GM23338 (cell line): ENCODE measurements around the gene NR2C2. TPM values are rescaled to one million over a fixed set of nuclear protein-coding genes. Genes with fewer than 3 reads are reported as not detected.

Source experiments
- ATAC-seq: fragments of 200-7000 bp; cut with Tn5 transposase; 3 replicates; pipeline ENCODE4 v1.9.1; 2020
- DNase-seq: peaks from one replicate; pipeline ENCODE4 v3.0.0-alpha.2; 2015; ENCODE audit warnings: low spot score
- H2AFZ ChIP-seq: fragments of 200-600 bp; sonication (generic); 2 replicates; pipeline ENCODE4 v1.8.0; 2016; ENCODE audit warnings: antibody characterized with exemption, mild to moderate bottlenecking, moderate library complexity
- H3F3A ChIP-seq: fragments of 200-600 bp; sonication (generic); replicated peaks from 2 replicates; pipeline ENCODE4 v1.8.0; 2017; ENCODE audit warnings: antibody characterized with exemption, mixed run types, low read depth
- H3K27ac ChIP-seq: fragments of 200-600 bp; sonication (generic); 2 replicates; pipeline ENCODE4 v1.6.1; 2016; ENCODE audit warnings: low read depth
- H3K27me3 ChIP-seq: fragments of 200-600 bp; sonication (generic); 2 replicates; pipeline ENCODE4 v1.8.0; 2016; ENCODE audit warnings: mild to moderate bottlenecking, mixed run types, moderate library complexity; ENCODE audit not compliant: insufficient read depth
- H3K36me3 ChIP-seq: fragments of 200-600 bp; sonication (generic); 2 replicates; pipeline ENCODE4 v1.8.0; 2016; ENCODE audit warnings: mild to moderate bottlenecking; ENCODE audit not compliant: insufficient read depth
- H3K4me1 ChIP-seq: fragments of 200-600 bp; sonication (generic); 2 replicates; pipeline ENCODE4 v1.8.0; 2016; ENCODE audit warnings: mild to moderate bottlenecking, moderate library complexity; ENCODE audit not compliant: insufficient read depth
- H3K4me2 ChIP-seq: fragments of 200-600 bp; sonication (generic); 2 replicates; pipeline ENCODE4 v1.7.1; 2017; ENCODE audit warnings: mixed run types
- H3K4me3 ChIP-seq: fragments of 200-600 bp; sonication (generic); 2 replicates; pipeline ENCODE4 v1.6.1; 2016; ENCODE audit warnings: mixed run types
- H3K79me2 ChIP-seq: fragments of 200-600 bp; sonication (generic); replicated peaks from 2 replicates; pipeline ENCODE4 v1.8.0; 2017; ENCODE audit warnings: mild to moderate bottlenecking; ENCODE audit not compliant: insufficient read depth
- H3K9me2 ChIP-seq: fragments of 200-600 bp; sonication (generic); 2 replicates; pipeline ENCODE4 v1.8.0; 2017; ENCODE audit not compliant: insufficient read depth
- H4K20me1 ChIP-seq: fragments of 200-600 bp; sonication (generic); replicated peaks from 2 replicates; pipeline ENCODE4 v1.8.0; 2017; ENCODE audit warnings: mild to moderate bottlenecking; ENCODE audit not compliant: insufficient read depth
- H3K27ac Mint-ChIP-seq: 2 replicates; pipeline ENCODE4 v1.8.0; 2020; ENCODE audit warnings: inconsistent platforms, mild to moderate bottlenecking, moderate library complexity, mixed read lengths
- H3K27me3 Mint-ChIP-seq: 3 replicates; pipeline ENCODE4 v1.8.0; 2022; ENCODE audit warnings: low read depth, mild to moderate bottlenecking, moderate library complexity, mixed read lengths, inconsistent platforms; ENCODE audit not compliant: insufficient read depth, poor library complexity
- H3K36me3 Mint-ChIP-seq: 3 replicates; pipeline ENCODE4 v1.8.0; 2021; ENCODE audit warnings: low read depth, mild to moderate bottlenecking, inconsistent platforms, moderate library complexity, mixed read lengths
- H3K4me1 Mint-ChIP-seq: 3 replicates; pipeline ENCODE4 v1.8.0; 2020; ENCODE audit warnings: mild to moderate bottlenecking, inconsistent platforms, mixed read lengths
- H3K4me3 Mint-ChIP-seq: 3 replicates; pipeline ENCODE4 v1.8.0; 2021; ENCODE audit warnings: moderate library complexity, mild to moderate bottlenecking, inconsistent platforms, mixed read lengths
- H3K9me3 Mint-ChIP-seq: 3 replicates; pipeline ENCODE4 v1.8.0; 2020; ENCODE audit warnings: moderate library complexity, mild to moderate bottlenecking, inconsistent platforms, mixed read lengths
- CREB1 ChIP-seq: fragments of 250-450 bp; sonication (Bioruptor Pico); IDR thresholded peaks from 2 replicates; pipeline ENCODE4 v1.5.0; 2020; ENCODE audit warnings: low read depth, mild to moderate bottlenecking, moderate library complexity
- CTCF ChIP-seq, 2 experiments: fragments of 200-600 bp in 1 of 2; sonication (generic) in 1 of 2; conservative IDR thresholded peaks; 2 replicates each; pipeline versions ENCODE4 v1.5.1 to v1.6.1; 2016 to 2017; ENCODE audit warnings: antibody characterized with exemption in 2 of 2, low read depth in 2 of 2, mild to moderate bottlenecking in 2 of 2, moderate library complexity in 1 of 2
- ETS1 ChIP-seq: IDR thresholded peaks from 2 replicates; pipeline ENCODE4 v1.6.1; 2016; ENCODE audit warnings: antibody characterized with exemption
- EZH2 ChIP-seq: fragments of 200-600 bp; sonication (generic); IDR thresholded peaks from one replicate; pipeline ENCODE4 v1.8.0; 2017; ENCODE audit warnings: antibody characterized with exemption, mild to moderate bottlenecking, low read depth; ENCODE audit not compliant: unreplicated experiment
- EZH2phosphoT487 ChIP-seq: fragments of 200-600 bp; sonication (generic); IDR thresholded peaks from one replicate; pipeline ENCODE4 v1.8.1; 2018; ENCODE audit warnings: antibody characterized with exemption; ENCODE audit not compliant: unreplicated experiment
- JUNB ChIP-seq: IDR thresholded peaks from one replicate; pipeline ENCODE4 v1.6.1; 2016; ENCODE audit warnings: antibody characterized with exemption; ENCODE audit not compliant: unreplicated experiment
- NANOG ChIP-seq: IDR thresholded peaks from 2 replicates; pipeline ENCODE4 v1.6.1; 2016; ENCODE audit warnings: antibody characterized with exemption, borderline replicate concordance
- POLR2AphosphoS5 ChIP-seq: IDR thresholded peaks from 2 replicates; pipeline ENCODE4 v1.6.1; 2016; ENCODE audit warnings: antibody characterized with exemption, low read depth
- STAT1 ChIP-seq: IDR thresholded peaks from one replicate; pipeline ENCODE4 v1.6.1; 2016; ENCODE audit warnings: antibody characterized with exemption; ENCODE audit not compliant: unreplicated experiment
- ZNF114 ChIP-seq: fragments of 250-450 bp; sonication (Bioruptor Pico); IDR thresholded peaks from 2 replicates; pipeline ENCODE4 v1.5.0; 2020; ENCODE audit warnings: mild to moderate bottlenecking, moderate library complexity
- ZNF331 ChIP-seq: fragments of 250-450 bp; sonication (Bioruptor Pico); IDR thresholded peaks from 2 replicates; pipeline ENCODE4 v1.5.0; 2020; ENCODE audit warnings: low read depth, mild to moderate bottlenecking, moderate library complexity
- polyA plus RNA-seq: library from polyadenylated mRNA; unstranded; fragments of >200 nt; fragmentation: Nextera tagmentation; extraction: Ambion mirVana; gene quantifications from 2 replicates; pipeline ENCODE4 v1.2.1, GENCODE V29; 2016
- total RNA-seq: library from RNA; depleted of rRNA; stranded (reverse); fragments of >200 nt; shearing (Covaris generic); gene quantifications from 2 replicates; pipeline ENCODE4 v1.2.3, GENCODE V29; 2014
- TF ChIP-seq, protein P1 (sequence below): fragments of 250-450 bp; sonication (Bioruptor Pico); IDR thresholded peaks from 2 replicates; pipeline ENCODE4 v1.5.0; 2020; ENCODE audit warnings: mild to moderate bottlenecking, moderate library complexity
- TF ChIP-seq, protein P2 (sequence below): IDR thresholded peaks from one replicate; pipeline ENCODE4 v1.6.1; 2018; ENCODE audit warnings: antibody characterized with exemption; ENCODE audit not compliant: unreplicated experiment

The NR2C2 gene
- total and polyA plus RNA-seq, 2 experiments from 2014 or later = 12.0 to 57.2 TPM

- Mint-ChIP-seq H3K9me3 (no peaks in the 10 kb centered on the region; the same call in 2 of the 3 replicates), H3K27ac (no peak overlapping the region), H3K4me3 (no peak overlapping the region), H3K36me3 (peaks cover 67% of the 10 kb centered on the region), H3K27me3 (no peaks in the 10 kb centered on the region), H3K4me1 (peaks cover 18% of the 10 kb centered on the region)
- H4K20me1 ChIP-seq = peaks cover 43% of the 10 kb centered on the region
- H3K27ac ChIP-seq = no peak overlapping the region
- no peak for TF ChIP-seq EZH2
- no peak for TF ChIP-seq EZH2phosphoT487
- TF ChIP-seq, protein P1, sequence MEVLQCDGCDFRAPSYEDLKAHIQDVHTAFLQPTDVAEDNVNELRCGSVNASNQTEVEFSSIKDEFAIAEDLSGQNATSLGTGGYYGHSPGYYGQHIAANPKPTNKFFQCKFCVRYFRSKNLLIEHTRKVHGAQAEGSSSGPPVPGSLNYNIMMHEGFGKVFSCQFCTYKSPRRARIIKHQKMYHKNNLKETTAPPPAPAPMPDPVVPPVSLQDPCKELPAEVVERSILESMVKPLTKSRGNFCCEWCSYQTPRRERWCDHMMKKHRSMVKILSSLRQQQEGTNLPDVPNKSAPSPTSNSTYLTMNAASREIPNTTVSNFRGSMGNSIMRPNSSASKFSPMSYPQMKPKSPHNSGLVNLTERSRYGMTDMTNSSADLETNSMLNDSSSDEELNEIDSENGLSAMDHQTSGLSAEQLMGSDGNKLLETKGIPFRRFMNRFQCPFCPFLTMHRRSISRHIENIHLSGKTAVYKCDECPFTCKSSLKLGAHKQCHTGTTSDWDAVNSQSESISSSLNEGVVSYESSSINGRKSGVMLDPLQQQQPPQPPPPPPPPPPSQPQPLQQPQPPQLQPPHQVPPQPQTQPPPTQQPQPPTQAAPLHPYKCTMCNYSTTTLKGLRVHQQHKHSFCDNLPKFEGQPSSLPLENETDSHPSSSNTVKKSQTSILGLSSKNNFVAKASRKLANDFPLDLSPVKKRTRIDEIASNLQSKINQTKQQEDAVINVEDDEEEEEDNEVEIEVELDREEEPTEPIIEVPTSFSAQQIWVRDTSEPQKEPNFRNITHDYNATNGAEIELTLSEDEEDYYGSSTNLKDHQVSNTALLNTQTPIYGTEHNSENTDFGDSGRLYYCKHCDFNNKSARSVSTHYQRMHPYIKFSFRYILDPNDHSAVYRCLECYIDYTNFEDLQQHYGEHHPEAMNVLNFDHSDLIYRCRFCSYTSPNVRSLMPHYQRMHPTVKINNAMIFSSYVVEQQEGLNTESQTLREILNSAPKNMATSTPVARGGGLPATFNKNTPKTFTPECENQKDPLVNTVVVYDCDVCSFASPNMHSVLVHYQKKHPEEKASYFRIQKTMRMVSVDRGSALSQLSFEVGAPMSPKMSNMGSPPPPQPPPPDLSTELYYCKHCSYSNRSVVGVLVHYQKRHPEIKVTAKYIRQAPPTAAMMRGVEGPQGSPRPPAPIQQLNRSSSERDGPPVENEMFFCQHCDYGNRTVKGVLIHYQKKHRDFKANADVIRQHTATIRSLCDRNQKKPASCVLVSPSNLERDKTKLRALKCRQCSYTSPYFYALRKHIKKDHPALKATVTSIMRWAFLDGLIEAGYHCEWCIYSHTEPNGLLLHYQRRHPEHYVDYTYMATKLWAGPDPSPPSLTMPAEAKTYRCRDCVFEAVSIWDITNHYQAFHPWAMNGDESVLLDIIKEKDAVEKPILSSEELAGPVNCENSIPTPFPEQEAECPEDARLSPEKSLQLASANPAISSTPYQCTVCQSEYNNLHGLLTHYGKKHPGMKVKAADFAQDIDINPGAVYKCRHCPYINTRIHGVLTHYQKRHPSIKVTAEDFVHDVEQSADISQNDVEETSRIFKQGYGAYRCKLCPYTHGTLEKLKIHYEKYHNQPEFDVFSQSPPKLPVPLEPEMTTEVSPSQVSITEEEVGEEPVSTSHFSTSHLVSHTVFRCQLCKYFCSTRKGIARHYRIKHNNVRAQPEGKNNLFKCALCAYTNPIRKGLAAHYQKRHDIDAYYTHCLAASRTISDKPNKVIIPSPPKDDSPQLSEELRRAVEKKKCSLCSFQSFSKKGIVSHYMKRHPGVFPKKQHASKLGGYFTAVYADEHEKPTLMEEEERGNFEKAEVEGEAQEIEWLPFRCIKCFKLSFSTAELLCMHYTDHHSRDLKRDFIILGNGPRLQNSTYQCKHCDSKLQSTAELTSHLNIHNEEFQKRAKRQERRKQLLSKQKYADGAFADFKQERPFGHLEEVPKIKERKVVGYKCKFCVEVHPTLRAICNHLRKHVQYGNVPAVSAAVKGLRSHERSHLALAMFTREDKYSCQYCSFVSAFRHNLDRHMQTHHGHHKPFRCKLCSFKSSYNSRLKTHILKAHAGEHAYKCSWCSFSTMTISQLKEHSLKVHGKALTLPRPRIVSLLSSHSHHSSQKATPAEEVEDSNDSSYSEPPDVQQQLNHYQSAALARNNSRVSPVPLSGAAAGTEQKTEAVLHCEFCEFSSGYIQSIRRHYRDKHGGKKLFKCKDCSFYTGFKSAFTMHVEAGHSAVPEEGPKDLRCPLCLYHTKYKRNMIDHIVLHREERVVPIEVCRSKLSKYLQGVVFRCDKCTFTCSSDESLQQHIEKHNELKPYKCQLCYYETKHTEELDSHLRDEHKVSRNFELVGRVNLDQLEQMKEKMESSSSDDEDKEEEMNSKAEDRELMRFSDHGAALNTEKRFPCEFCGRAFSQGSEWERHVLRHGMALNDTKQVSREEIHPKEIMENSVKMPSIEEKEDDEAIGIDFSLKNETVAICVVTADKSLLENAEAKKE (CRISPR knock-in tag) = no peak
- no peak for TF ChIP-seq NANOG
- TF ChIP-seq, protein P2, sequence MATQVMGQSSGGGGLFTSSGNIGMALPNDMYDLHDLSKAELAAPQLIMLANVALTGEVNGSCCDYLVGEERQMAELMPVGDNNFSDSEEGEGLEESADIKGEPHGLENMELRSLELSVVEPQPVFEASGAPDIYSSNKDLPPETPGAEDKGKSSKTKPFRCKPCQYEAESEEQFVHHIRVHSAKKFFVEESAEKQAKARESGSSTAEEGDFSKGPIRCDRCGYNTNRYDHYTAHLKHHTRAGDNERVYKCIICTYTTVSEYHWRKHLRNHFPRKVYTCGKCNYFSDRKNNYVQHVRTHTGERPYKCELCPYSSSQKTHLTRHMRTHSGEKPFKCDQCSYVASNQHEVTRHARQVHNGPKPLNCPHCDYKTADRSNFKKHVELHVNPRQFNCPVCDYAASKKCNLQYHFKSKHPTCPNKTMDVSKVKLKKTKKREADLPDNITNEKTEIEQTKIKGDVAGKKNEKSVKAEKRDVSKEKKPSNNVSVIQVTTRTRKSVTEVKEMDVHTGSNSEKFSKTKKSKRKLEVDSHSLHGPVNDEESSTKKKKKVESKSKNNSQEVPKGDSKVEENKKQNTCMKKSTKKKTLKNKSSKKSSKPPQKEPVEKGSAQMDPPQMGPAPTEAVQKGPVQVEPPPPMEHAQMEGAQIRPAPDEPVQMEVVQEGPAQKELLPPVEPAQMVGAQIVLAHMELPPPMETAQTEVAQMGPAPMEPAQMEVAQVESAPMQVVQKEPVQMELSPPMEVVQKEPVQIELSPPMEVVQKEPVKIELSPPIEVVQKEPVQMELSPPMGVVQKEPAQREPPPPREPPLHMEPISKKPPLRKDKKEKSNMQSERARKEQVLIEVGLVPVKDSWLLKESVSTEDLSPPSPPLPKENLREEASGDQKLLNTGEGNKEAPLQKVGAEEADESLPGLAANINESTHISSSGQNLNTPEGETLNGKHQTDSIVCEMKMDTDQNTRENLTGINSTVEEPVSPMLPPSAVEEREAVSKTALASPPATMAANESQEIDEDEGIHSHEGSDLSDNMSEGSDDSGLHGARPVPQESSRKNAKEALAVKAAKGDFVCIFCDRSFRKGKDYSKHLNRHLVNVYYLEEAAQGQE = no peak
- no peak for TF ChIP-seq JUNB
- TF ChIP-seq CTCF (conservative IDR thresholded peaks at IDR 0.05; ENCODE audit: low read depth in 2 of 2) = no peak
- no peak for TF ChIP-seq STAT1
- TF ChIP-seq ETS1 = no peak
- TF ChIP-seq ZNF114 (CRISPR knock-in tag) = no peak
- no peak for TF ChIP-seq ZNF331 (CRISPR knock-in tag)
- no peak for TF ChIP-seq POLR2AphosphoS5
- TF ChIP-seq CREB1 (CRISPR knock-in tag) = no peak
- H3K4me1 ChIP-seq = no peaks in the 10 kb centered on the region
- no peak overlapping the region for H3K4me3 ChIP-seq
- no peak overlapping the region for H3K4me2 ChIP-seq
- no peaks in the 10 kb centered on the region for H3K27me3 ChIP-seq
- H3K36me3 ChIP-seq = peaks cover 32% of the 10 kb centered on the region
- no peaks in the 10 kb centered on the region for H3K9me2 ChIP-seq
- ATAC-seq (no peak), DNase-seq (no peak)
- H3F3A ChIP-seq = 0 out of 2 replicates have a peak, but pooled peaks cover 3% of the 10 kb centered on the region
- H3K79me2 ChIP-seq = peaks cover 84% of the 10 kb centered on the region
- no peak overlapping the region for H2AFZ ChIP-seq
These were observed 107.7 kb downstream of the NR2C2 start for GRCh38 chr3:15055019-15055557.
